Glomerular visceral epithelial cell (primary cell): ENCODE data around the gene FAM43B.

ENCODE experiments used
- DNase-seq: peaks from one replicate; pipeline ENCODE4 v3.0.0-alpha.2; 2016; ENCODE audit errors: extremely low spot score

FAM43B gene

DNA sequence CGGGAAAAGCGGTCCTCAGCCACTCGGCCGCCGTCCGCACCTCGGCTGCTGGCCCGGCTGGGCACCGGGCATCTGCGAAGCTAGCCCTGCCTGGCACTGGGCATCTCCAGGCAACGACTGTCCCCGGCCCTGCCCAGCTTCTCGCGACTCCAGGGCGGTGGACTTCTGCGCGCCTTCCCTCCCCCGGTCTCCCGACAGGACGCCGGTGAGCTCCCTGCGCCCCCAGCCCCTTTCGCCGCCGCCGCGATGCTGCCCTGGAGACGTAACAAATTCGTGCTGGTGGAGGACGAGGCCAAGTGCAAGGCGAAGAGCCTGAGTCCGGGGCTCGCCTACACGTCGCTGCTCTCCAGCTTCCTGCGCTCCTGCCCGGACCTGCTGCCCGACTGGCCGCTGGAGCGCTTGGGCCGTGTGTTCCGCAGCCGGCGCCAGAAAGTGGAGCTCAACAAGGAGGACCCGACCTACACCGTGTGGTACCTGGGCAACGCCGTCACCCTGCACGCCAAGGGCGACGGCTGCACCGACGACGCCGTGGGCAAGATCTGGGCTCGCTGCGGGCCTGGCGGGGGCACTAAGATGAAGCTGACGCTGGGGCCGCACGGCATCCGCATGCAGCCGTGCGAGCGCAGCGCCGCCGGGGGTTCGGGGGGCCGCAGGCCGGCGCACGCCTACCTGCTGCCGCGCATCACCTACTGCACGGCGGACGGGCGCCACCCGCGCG, 514 bp downstream of the FAM43B start:
- DNase-seq: no peak

DNA sequence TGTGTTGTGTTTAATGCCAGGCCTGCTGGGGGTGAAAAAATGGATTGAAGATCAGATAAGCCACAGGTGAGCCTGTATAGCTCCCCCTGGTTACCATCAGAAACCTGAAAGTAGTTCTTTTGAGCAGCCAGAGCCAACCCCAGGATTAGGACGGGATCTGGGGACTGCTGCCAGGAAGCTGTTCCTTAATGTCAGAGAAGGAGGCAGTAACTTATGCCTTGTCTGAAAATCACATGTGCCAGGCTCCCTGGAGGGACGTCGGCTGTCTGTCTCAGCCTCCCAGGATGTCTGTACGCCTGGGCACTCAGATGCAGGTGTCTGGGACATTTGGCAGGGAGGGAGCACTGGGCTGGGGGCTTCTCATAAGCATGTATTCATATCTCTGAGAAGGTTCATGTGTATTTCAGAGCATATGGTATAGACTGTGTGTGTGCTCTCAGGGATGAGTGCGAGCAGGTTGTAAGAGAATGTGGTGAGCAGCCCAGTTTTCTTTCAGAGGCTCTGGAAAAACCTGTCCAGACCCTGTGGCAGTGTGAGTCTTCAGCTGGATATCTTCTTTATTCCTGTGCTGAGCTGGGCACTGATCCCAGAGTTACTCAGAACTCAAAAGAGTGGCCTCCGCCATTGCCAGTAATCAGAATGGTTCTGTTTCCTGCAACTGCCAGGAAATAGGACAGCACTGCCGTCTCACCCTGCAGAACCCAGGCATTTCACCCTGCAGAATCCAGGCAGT, 2.8 kb downstream of the FAM43B start:
- DNase-seq: no peak

DNA sequence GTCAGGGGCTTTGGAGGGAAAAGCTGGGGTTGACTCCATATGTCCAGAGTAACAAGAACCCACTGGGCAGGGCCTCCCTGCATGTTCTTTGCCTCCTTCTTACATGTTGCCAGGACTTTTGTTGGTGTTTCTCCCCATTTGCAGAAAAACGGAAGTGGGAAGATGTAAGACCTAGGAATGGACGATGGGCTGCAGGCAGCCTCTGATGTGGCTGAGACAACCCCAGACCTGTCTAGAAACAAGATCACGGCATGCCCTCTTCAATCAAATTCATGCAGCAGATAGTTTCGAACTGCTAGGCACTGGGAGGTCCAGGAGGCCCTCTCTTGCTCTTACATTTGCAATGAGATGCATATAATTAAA, 3.4 kb downstream of the FAM43B start:
- no peak for DNase-seq

DNA sequence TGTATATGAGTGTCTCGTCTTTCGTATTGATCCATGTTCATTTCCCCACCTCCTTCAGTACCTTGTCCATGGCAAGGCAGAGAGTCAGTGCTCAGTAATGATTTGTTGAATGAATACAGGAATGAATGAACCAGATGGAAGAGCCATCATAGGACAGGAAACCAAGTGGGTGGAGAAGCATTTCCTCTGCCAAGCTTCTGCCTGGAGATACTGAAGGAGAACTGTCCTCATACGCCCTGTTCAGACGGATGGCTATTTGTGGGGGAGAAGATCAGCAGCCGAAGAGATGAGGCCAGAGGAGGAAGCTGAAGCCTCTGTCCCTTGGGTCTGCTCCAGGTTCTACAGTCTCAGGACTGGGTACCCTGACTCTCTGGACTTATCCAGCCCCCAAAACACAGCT, 5.8 kb downstream of the FAM43B start:
- DNase-seq: no peak

DNA sequence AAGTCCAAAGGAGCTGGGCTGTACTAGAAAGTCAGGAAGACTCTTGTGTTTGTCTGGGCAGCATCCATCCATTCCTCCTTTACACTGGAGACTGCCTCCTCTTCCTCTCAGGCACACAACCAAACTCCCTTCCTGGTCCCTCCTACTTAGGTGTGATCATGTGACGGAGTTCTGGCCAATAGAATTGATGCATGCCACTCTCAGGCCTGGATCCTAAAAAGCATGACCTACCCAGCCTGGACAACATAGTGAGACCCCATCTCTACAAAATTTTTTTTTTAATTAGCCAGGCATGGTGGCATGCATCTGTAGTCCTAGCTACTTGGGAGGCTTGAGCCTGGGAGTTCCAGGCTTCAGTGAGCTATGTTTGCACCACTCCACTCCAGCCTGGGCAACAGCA, 8.6 kb downstream of the FAM43B start:
- DNase-seq: no peak

DNA sequence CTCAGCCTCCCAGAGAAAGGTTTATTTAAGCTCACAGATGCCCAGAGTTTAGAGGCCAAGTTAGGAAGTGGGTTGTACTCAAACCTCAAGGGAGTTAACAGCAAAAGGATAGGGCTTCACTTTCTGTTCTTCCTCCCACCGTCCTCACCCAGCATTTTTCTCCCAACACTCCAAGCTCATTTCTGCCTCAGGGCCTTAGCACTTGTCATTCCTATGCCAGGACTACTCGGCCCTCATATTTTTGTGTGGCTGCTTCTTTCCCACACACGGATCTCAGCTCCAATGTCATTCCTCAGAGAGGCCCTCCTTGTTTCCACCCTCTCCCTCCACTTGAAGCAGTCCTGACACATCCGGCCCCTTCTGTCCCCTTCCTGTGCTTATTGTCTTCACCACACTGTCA, 12.9 kb downstream of the FAM43B start:
- DNase-seq: no peak

DNA sequence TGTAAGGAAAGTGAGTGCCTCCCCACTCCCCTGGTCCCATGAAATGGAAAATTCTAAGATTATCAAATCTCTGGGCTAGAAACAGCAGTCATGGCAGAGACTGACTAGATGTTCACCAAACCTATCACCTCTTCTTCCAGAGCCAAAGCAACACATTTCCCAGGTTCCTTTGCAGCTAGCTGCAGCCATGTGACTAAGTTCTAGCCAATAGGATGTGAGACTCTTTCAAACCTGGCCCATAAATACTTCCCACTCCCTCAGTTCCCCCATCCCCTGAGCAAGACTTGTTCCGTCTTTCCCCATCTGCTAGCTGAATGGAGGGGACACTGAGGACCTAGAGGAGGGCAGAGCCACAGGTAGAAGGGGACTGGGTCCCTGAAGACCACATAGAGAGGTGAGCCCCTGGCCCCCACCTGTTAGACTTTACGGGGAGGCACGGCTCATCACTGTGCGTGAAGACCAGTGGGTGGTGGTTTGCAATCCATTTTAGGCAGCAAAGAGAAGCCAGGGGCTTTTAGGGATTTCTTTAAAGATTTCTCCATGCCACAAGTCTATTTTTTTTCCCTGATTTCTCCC, 17.2 kb downstream of the FAM43B start:
- DNase-seq: no peak

DNA sequence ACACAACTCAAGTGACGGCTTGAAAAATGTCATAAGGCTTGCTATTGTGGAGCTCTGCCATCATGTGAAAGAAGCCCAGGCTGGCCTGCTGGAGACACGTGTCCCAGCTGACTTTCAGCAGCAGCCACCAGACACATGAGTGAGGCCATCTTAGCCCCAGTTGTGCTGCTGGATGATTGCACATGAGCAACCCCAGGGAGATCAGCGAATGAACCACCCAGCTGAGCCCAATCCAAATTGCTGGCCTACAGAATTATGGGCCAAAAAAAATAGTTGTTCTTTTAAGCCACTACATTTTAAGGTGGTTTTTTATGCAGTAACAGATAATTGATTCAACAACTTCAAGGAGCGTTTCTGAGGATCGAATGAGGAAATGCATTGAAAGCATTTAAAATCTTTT, 19.1 kb downstream of the FAM43B start:
- no peak for DNase-seq

DNA sequence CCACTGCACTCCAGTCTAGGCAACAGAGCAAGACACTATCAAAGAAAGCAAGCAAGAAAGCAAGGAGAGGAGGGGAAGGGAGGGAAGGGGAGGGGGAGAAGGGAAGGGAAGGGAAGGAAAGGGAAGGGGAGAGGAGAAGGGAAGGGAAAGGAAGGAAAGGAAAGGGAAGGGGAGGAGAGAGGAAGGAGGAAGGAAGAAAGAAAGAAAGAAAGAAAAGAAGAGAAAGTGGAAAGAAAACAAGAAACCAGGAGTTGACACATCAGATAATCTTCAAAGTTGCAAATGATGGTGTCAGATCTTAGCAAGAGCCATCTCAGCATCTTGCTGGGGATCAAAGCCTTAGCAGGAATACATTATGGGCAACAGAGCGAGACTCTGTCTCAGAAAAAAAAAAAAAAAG, 21.6 kb downstream of the FAM43B start:
- no peak for DNase-seq

DNA sequence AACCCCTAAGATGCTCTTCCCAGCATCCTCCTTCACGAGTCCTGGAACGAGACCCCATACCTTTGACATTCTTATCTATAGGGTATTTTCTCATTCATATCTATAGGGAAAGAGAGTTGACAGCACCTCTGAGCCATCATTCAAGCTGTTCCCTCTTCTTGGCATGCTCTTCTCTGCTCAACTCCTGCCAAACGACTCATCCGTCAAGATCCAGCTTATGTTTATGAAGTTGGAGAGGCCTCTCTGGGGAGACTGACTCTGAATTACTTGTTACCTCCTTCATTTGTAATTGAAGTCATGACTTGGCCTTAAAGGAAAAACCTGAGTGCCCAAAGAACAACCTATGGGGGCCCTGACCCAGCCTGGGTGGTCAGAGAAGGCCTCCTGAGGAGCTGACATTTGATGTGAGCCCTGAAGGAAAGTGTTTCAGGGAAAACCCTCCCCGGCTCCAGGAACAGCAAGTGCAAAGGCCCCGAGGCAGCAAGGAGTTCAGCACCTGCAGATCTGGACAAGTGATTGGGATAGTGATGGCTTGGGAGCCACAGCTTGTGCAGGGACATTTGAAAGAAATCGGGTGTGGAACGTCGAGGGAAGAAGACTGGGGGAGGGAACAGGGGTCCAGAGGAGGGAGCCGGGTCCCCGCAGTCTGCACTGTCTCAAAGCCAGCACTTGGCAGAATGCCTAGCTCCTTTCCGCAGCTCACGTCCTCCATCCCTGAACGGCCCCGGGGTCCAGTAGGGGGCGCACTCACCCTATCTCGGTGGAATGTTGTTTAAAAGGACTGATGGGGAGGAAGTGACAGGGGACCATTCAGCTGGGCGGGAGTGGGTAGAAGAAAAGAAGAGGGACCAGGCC, 22.5 kb downstream of the FAM43B start:
- DNase-seq: peak; percentile 79

DNA sequence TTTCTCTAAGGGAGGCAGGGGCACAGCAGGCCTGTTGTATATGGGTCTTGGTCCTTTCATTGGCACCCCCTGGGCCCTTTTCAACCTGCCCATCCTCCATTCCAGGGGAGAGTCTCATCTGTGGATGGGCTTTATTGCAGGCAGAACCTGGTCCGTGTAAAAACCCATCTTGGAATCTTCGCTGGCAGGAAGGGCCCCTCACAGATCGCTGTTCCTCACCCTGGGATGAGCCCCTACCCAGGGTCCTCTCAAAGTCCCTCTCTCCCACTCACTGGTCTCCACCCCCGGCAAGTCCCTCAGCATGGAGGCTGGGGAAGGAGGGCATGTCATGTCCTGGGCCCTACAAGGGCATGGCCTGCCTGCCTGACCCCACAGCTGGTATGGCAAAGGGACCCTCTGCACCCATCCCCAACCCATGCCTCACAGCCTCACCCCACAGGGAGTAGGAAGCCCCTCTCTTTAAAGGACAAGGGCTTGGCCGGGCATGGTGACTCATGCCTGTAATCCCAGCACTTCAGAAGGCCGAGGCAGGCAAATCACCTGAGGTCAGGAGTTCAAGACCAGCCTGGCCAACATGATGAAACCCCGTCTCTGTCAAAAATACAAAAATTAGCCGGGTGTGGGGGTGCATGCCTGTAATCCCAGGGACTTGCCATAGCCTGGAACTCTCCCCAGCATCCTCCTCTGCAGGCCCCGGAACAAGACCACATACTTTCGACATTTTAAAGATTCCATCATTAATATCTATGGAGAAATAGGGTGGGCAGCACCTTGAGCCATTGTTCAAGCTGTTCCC, 23.4 kb downstream of the FAM43B start:
- DNase-seq: no peak

DNA sequence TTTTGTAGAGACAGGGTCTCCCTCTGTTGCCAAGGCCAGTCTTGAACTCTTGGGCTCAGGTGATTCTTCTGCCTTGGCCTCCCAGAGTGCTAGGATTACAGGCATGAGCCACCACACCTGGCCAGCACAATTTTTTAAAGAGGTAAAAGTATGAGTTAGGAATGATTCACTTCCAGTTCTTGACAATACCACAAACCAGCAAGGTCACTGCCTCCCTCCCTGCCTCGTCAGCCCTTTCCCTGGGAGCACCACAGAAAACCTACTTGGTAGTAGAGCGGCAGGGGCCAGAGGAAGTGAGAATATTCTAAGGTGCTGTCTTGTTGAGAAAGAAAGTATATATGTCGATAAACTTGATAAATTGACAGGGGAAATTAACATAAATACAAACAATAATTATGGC, 25.7 kb downstream of the FAM43B start:
- no peak for DNase-seq

DNA sequence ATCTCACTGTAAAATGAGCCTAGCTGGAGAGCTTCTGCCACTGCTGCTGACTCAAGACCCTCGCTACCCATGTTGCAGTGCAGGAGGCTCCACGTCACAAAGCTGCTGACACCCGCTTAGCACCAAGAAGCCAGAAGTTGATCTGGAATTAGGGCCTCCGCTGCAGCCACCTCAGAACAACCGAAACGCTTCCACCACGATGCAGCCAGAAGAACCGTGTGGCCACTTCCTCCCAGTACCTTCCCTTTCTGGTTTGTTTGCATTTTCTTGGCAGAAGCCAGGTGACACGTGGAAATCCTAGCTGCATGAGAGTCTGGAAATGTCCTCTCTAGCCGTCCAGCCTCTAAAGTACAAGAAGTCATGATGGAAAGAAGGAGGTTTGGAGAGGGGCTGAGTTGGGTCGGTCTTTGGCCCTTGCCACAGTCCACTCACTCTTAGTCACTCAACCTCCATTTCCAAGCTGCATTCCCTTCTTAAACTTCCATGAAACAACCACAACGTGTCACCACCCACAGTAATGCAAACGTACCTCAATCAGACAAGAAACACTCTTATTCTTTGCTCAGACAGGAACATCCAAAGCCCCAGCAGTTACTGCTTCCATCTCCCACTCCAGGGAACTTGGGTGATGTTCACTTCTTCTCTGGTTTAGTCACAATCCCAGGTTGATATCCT, 26.5 kb downstream of the FAM43B start:
- no peak for DNase-seq

DNA sequence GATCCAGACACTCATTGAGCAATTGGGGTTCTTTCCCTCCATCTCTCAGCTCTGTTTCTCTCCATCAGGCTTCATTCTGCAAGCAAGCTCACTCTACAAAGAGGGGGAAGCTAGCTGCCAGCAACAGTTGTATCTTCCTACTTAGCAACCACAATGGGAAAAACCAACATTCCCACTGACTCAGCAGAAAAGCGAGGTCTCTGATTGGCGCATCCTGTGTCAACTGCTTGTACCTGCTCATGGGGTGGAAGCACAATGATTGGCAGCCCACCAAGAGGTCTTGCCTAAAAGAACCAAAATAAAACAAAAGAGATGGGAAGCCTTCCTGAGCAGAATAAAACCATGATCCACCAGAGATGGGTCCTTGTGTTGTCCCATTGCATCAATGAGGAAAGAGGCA, 32.5 kb downstream of the FAM43B start:
- DNase-seq: peak; percentile 25

DNA sequence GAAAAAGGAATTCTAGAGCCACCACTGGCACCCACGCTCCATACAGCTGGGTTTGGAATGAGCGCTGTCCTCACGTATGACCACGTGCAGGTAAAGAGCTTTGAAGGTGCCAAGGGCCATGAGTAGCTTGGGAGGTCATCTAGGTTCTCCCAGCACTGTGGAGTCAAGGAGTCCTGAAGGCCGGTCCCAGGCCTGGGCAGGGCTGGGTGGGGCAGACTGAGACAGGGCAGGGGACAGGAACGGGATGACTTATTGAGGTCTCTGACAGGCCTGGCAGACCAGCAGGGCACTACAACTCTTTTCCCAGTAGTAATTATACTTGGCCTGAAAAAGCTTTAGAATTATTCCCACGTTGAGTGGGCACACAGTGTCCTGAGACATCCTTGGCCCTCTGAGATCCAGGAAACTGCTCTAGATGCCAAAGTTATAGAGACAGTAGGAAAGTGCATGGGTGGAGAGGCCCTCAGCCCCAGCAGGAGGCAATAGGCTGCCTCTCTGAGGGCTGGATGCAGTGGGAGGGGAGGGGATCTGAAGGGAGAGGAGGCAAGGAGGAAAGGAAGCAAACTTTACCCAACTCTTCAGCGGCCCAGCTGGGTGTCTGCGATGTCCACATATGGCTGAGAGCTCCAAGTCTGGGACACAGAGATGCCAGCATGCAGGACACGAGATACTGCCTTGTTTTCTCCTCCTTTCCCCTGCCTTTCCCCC, 34.7 kb downstream of the FAM43B start:
- DNase-seq: no peak

DNA sequence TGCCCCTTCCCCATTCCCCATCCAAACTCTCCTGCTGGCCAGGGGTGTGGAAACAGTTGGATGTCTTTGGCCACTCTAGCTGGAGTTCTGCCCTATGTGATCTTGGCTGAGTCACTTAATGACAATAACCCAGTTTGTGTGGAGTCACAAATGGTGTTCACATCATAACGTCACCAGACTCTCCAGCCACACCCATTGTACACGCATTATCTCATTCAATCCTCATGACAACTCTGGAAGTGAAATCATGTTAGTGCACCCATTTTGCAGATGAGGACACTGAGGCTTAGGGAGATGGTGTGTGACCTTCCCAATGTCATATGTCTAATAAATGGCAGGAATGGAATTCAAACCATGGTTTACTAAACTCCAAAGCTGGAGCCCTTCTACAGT, 35.3 kb downstream of the FAM43B start:
- DNase-seq: no peak

DNA sequence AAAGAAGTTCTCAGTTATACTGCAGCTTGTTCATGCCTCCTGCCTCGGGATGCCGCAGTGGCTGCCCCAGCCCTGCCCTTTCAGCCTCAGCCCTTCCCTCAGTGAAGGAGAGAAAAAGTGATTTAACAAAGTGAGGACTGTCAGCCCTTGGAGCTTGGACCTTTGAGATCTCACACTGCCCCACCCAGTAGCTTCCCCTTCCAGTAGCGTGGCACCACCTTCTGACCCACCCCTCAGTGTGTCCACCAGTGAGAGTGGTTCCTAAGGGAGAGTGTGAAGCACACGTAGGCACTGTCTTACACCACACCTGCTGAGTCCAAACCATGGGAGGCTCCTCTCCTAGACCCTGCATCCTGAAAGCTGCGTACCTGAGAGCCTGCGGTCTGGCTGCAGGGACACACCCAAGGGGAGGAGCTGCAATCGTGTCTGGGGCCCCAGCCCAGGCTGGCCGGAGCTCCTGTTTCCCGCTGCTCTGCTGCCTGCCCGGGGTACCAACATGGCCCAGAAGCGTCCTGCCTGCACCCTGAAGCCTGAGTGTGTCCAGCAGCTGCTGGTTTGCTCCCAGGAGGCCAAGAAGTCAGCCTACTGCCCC, 36.4 kb downstream of the FAM43B start, which contains the start of gene CDA:
TSS of gene CDA (plus strand) at position 464 of the 592 bp plus-strand sequence. CDS start at position 497, 33 bp downstream.
- no peak for DNase-seq

DNA sequence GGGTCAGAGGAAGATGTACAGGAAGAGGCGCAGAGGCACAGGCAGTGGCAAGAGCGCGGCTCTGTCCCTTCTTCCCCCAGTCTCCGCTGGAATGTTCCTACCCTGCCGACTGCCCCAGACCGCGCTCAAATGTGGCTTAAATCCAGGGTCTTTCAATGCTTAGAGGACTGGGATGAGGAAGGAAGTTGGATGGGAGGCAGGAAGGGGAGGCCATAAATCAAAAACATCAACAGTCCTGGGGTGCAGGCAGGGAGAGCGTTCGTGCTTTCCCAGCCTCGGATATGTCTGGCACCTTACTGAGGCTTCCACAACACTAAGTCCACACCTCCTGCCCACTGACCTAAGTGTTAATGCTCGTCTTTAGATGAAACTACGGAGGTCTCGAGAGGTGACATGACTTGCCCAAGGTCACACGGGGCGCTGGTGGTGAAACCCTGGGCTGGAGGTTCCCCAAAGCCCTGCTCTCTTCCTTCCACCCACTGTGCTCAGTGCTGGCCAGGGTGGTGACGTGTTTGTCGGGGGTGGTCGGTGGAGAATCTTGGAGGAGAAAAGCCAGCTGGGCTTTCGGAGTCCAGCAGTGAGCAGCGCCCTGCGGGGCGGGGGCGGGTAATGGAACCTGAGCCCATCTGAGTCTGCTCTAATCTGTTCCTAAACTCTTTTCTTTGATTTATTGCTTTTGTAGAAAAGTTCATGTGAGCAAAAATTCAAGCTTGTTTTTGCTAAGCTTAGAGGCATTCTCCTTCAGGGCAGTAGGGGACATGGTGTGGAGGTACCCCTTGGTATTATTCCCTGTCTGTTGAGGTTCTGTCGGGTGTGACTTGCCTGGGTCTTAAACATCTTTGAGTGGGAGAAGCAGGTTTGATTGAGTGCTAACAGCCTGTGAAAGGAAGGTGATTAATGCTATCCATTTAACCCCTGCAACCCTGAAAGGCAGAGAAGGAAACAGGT, 37.2 kb downstream of the FAM43B start:
- DNase-seq: no peak
